H1 (cell line): ENCODE measurements around the gene TMEM63A. TPM values are rescaled to one million over a fixed set of nuclear protein-coding genes. Genes with fewer than 3 reads are reported as not detected.

Source experiments
- ASH2L ChIP-seq: fragments of 200-600, 300-600 bp; sonication (generic); IDR thresholded peaks from one replicate; pipeline ENCODE4 v1.7.1; 2017; ENCODE audit warnings: low read length
- GABPA ChIP-seq: IDR thresholded peaks from 2 replicates; pipeline ENCODE4 v1.6.1; 2011; ENCODE audit warnings: mild to moderate bottlenecking, low read length, moderate library complexity, borderline replicate concordance; ENCODE audit not compliant: insufficient read depth
- POLR2AphosphoS5 ChIP-seq: IDR thresholded peaks from 2 replicates; pipeline ENCODE4 v1.6.1; 2011; ENCODE audit warnings: low read depth, low read length
- RFX5 ChIP-seq: IDR thresholded peaks from 2 replicates; pipeline ENCODE4 v1.6.1; 2011; ENCODE audit warnings: low read depth, low read length, improper control_type of control experiment, borderline replicate concordance
- SP4 ChIP-seq: IDR thresholded peaks from 2 replicates; pipeline ENCODE4 v1.6.1; 2012; ENCODE audit warnings: low read length, inconsistent platforms
- TAF1 ChIP-seq: IDR thresholded peaks from 2 replicates; pipeline ENCODE4 v1.6.1; 2011; ENCODE audit warnings: mild to moderate bottlenecking, low read depth, low read length
- USF2 ChIP-seq: IDR thresholded peaks from 2 replicates; pipeline ENCODE4 v1.6.1; 2011; ENCODE audit warnings: low read length, improper control_type of control experiment
- YY1 ChIP-seq: IDR thresholded peaks from 2 replicates; pipeline ENCODE4 v1.6.1; 2011; ENCODE audit warnings: low read depth, mild to moderate bottlenecking, low read length
- polyA plus RNA-seq, 7 experiments: library from polyadenylated mRNA; depleted of rRNA in 3 of 7; stranded (reverse) in 5 of 7; unstranded in 2 of 7; fragments of >200 nt in 5 of 7; fragments of 200-250 nt in 2 of 7; gene quantifications; 1 replicate in 5 of 7; 2 replicates in 1 of 7; 4 replicates in 1 of 7; pipeline versions ENCODE4 v1.2.1 to v1.2.3, GENCODE V29; 2011 to 2013; ENCODE audit warnings: missing spikeins in 2 of 7, mixed read lengths in 2 of 7
- total RNA-seq: library from RNA; stranded (reverse); fragmentation: NEBNext Ultra II Directional; extraction: Animal tissue kit (Norgen Biotek cat#: 25700); gene quantifications from 2 replicates; pipeline ENCODE4 v1.2.1, GENCODE V29; 2021

Gene TMEM63A
- total and polyA plus RNA-seq, 2 of the 8 experiments (the other 6 are each of a cell fraction or from before 2014, with no cell fraction given) = 26.1 to 55.4 TPM

DNA sequence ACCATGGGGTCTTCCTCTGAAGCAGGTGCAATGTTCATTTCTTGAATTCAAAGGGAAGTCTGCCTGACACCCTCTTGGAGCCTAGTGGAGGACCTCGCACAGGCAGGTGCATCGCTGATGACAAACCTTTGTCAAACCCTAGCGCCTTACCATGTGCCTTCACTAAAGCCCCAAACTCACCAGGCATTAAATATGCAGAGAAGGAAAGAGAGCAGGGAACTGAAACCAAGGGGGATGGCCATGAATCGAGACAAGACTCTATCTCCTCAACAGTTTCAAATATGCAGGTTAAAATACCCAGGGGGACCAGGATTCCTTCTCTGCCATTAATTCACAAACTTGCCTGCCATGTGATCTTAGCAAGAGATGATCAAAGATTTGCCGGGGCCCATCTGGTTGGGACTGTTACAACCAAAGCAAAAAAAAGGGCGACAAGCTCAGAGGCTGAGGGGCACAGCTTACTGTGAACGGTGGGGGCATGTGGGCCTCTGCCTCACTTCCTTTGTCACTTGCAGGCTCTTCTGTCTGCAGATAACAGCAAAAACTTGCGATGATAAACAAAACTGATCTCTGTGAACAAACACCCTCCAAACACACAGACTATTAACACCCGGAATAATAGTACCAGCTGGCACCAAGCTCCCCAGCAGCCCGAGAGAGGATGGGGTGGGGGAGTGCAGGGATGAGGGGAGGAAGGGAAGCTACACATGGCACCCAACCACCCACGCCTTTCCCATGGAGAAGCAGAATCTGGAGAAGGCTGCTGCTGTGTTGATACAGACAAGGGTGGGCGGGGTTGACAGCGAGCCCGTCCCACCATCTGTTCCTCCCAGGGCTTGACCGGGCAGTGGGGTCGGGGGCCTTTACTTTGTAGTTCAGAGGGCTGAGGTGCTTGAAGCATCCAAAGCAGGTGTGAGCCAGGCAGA, 33.9 kb downstream of the TMEM63A start (continued):
- no peak for TF ChIP-seq YY1
- no peak for TF ChIP-seq RFX5
- TF ChIP-seq SP4 = no peak
- TF ChIP-seq ASH2L = no peak
- no peak for TF ChIP-seq USF2
- no peak for TF ChIP-seq TAF1
- no peak for TF ChIP-seq POLR2AphosphoS5
- no peak for TF ChIP-seq GABPA
